GM19099 (cell line): ENCODE data around the gene KEL.

Source experiments
- POLR2A ChIP-seq: IDR thresholded peaks from 3 replicates; pipeline ENCODE4 v1.6.1; 2011; ENCODE audit warnings: low read depth; ENCODE audit not compliant: insufficient read length; ENCODE audit errors: extremely low read depth

Gene KEL

GRCh38 chr7:142961973-142962926 is at the start of gene KEL:
Gene KEL, minus strand, starts transcription at chr7:142962363. Its CDS starts 157 bp downstream, at chr7:142962206.
- TF ChIP-seq POLR2A, result no peak

- TF ChIP-seq POLR2A, result no peak
Observed at GRCh38 chr7:143008007-143008901, 46.1 kb upstream of the KEL start.

DNA sequence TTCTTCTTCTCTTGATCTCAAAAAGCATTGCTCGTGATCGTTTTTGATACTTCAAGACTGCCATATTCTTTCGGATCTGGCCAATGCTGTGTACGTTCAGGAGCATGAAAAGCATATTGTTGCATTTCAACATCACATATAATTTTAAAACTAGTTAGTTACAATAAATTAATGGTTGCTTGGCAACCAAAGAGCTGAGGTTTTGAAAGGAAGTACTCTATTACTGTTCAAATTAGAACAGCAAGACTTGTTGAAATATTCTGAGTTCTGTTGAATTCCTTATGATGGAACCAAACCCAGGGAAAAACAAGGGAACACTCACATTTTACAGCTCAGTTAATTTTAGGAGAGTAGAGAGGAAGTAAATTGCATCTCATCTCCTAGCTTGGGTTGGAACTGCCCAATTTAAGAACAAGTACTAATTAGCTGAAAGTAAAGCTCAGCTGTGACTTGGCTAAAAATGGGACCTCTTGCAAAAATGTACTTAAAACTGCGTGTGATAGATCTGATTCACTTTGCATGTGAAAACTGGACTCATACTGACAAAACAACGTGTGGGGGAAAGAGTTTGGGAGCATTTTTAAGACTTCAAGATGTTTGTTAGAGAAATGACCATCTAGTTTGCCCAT is 43.6 kb upstream of the KEL start:
- TF ChIP-seq POLR2A, result no peak

- no peak for TF ChIP-seq POLR2A
Observed at GRCh38 chr7:143003393-143004051, 41.4 kb upstream of the KEL start.

DNA sequence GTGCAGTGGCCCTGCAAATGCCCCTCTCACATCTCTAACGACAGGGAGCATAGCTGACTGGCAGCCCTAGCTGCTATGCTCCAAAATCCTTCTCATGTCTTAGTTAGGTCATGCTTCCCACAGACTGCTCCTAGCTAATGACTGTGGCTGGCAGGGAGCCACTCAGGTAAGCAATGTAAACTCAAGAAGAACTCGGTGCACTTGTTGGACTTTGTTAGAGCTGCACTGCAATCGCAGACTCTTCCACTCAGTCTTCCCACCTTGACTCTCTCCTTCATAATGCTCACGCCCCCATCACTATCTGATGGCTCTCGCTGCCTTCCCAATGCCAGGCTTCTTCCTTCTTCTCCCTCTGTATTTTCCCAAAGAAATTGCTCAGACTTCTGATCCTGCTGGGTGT is 40.7 kb upstream of the KEL start:
- TF ChIP-seq POLR2A, result no peak

DNA sequence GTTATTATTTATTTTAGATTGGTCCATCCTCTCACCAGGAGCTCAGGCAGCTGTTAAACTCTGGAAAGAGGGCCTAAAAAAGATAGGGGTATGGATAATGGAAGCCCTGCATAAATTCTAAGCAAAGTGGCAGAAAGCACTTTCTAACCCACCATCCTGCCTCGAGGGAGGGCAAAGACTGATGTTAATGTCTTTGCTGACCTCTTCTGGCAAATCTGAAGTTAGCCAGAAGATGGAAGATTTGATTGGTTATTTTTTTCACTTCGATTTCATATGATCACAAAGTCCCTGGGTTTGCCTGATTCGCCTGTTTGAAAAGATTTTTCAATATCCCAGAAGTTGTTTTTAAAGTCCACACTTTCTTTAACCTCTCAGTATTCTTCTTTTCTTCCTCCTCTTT is 39.9 kb upstream of the KEL start:
- TF ChIP-seq POLR2A, result no peak

DNA sequence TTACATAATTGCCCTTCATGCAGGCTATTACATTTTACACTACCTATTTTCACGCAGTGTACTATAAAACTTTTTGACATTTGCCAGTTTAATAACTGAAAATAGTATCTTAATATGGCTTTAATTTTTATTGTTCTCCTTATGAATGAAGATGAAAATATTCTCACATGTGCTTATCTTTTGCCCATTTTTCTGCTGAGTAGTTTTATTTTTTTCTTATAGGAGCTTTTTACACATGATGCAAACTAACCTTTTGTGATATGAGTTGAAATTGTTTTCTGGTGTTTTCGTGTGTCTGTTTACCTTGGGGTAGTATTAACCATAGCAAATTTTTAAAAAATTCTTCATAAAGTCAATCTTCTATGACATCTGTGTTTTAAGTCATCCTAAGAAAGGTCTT is 38.5 kb upstream of the KEL start:
- no peak for TF ChIP-seq POLR2A

DNA sequence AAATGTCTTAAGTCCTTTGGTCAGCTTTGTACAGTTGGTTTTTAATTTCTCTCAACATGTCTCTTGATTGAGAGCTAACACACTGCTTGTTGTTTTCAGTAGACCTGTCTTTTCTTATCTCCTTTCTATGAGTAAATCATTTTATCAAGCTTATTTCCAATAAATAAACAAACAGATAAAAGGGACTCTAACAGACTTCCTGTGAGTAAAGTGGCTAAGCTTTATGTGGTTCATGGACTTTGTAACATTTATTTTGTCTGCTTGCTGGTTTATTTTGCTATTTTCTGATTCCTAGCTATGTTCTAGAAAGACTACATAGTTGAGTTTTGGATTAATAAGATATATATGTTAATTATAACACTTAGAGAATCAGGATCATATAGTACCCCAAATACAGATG is 37.6 kb upstream of the KEL start:
- TF ChIP-seq POLR2A, result no peak

DNA sequence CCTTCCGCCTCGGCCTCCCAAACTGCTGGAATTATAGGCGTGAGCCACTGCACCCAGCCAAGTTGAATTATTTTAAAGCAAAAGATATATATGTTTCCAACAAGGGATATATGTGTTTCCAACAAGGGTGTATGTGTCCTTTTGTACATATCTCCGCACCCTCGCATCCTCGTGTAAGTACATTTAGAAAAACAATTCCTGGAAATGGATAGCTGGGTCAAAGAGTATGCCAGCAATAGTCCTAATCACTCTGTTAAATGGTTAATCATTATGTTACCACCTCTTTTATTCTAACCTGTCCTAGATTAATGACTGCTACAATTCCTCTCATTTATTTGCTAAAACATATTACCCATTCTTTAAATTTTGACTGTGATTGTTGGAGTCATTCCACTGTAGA is 36.8 kb upstream of the KEL start:
- TF ChIP-seq POLR2A, result no peak

GRCh38 chr7:142997456-142997989 is 35.4 kb upstream of the KEL start:
- no peak for TF ChIP-seq POLR2A

GRCh38 chr7:142992427-142992826 is 30.3 kb upstream of the KEL start:
- no peak for TF ChIP-seq POLR2A

GRCh38 chr7:142984297-142984696 is 22.1 kb upstream of the KEL start:
- no peak for TF ChIP-seq POLR2A

DNA sequence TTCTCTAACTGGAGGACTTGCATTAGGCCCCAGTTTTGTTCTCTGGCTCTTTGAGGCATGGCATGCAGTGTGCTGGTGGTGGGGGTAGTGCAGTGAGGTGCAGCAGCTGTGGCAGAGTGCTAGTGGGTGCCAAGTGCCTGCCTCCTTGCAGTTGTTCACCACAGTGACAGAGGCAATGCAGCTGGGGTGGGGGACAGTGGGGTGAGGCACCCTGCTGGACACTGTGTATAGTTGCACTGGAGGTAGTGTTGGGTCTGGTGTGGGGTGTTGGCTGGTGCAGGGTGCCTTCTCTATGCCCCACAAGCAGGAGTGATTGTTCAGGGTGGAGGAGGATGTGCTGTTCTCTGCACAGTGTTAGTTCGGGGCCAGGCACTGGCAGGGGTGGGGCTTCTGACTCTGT is 21.7 kb upstream of the KEL start:
- no peak for TF ChIP-seq POLR2A

GRCh38 chr7:142974626-142975025 is 12.5 kb upstream of the KEL start:
- no peak for TF ChIP-seq POLR2A

GRCh38 chr7:142969183-142969582 is 7.0 kb upstream of the KEL start:
- no peak for TF ChIP-seq POLR2A

- TF ChIP-seq POLR2A, result no peak
Observed at GRCh38 chr7:142968229-142968628, 6.1 kb upstream of the KEL start.
